GM21825 (cell line): ENCODE results near the gene SGCD.
"Not testable (repeated sequence)": the region's sequence is repeated elsewhere in the genome, so short reads cannot be mapped to it uniquely, and the experiment has no call there.

Experiments used
- ATAC-seq: cut with Tn5 transposase; IDR thresholded peaks from one replicate; pipeline ENCODE4 v1.9.1; 2021; ENCODE audit warnings: mild to moderate bottlenecking, moderate library complexity; ENCODE audit not compliant: unreplicated experiment

The SGCD gene

DNA sequence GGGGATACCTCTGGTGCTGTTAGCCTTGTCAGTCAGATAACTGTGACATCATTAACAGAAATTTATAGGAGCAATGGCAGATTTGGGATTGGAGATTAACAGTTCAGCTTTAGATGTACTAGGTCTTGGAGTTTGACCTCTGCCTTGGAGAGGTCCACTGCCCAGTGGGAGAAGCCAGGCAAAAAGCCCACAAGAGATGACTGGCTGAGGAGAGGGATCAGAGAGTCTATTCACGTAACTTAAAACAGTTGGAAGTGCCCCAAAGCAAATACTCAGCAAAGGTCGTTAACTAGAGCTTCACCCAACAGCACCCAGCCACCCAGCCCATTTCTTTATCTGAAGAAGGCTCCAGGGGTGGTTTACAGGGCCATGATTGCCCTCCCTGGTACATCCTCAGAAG is 290.5 kb downstream of the SGCD start:
- no peak for ATAC-seq

- ATAC-seq: no peak
Observed at GRCh38 chr5:156618601-156619000, 291.6 kb downstream of the SGCD start.

DNA sequence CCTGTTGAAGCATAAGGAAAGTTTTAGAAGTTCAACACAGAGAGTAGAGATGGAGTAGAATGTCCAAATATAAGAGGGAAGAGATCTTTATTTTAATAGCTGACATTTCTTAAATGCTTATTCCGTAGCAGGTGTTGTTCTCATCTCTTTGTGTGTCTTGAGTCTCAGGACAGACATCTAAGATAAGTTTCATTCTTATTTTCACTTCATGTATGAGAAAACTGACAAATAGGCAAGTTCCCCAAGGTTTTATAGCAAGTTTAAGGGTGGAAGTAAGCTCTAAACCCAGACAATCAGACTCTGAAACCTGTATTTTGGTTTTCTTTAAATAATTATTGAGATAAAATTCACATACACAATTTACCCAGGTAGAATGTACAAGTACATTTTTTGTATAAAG is 294.8 kb downstream of the SGCD start:
- no peak for ATAC-seq

- ATAC-seq: no peak
Observed at GRCh38 chr5:156623381-156624040, 296.5 kb downstream of the SGCD start.

DNA sequence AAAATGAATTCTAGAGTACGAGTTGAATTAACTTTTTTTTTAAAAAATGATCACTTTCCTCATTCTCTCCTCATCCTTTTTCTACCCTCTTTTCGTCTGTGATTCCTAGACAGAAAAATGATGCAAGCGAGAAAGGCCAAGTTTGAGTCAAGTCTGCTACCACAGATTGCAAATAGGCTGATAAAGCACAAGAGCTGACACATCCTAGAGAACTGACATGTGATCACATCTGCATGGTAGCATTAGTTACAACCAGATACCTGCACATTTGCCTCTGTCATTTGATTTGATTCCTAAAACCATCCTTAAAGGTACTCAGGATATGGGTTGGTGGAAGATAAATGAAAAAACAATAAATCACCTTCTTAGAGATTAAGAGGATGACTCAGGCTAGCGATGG is 297.7 kb downstream of the SGCD start:
- ATAC-seq: no peak

DNA sequence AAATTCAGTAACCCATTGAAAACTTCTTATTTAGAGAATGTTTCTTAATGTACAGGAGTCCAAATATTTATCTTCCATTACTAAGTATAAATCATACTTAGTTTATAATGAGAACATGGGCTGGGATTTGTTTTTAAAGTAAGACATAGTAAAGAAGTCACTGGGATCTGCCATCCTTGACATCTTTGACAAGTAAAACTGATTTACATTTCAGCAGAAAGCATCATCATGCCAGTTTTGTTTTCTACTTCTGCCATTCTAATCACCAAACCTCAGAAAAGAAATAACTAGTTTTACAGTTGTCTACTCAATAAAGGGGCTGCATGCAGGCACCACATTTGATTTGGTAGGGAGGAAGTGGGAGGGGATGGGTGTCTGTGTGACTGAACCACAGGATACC is 301.5 kb downstream of the SGCD start:
- ATAC-seq: no peak

GRCh38 chr5:156631005-156631404 is 304.0 kb downstream of the SGCD start:
- ATAC-seq: no peak

DNA sequence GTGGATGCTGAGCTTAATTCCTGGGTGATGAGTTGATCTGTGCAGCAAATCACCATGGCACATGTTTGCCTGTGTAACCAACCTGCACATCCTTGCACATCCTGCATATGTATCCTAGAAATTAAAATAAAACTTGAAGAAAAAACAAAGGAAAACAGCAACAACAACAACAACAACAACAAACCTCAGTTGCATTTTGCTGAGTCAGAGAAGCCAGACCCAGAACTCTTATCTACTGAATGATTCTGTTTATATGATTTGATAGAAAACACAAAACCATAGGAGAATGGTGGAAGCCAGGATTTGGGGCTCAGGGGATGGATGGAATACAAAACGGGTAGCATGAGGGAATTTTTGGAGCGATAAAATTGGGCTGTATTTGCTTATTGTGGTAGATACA is 307.3 kb downstream of the SGCD start:
- ATAC-seq: no peak

DNA sequence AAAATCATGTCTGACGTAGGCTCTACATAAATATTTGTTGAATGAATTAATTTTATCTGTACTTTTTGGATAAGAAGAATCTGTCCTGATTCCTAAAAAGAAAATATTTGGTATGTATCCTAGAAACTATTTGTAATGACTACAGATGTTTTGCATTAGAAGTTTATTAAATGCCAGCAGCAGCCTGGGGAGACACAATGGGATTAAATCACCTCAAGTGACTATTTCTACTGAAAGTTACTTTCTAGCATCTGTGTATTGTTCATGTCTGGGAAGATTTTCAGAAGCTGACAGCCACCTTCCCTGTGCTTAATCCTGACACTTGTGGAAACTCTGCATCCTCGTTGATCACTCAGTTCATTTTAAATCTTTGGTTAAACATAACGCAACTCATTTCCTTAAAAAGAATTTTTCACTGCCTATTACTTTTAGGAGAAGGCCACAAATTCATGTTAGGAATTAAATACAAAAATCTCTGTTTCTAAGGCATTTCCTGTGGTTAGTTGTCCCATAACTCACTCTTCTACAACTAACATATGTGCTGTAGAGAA is 313.8 kb downstream of the SGCD start:
- no peak for ATAC-seq

- no peak for ATAC-seq
Observed at GRCh38 chr5:156641686-156642085, 314.7 kb downstream of the SGCD start.

DNA sequence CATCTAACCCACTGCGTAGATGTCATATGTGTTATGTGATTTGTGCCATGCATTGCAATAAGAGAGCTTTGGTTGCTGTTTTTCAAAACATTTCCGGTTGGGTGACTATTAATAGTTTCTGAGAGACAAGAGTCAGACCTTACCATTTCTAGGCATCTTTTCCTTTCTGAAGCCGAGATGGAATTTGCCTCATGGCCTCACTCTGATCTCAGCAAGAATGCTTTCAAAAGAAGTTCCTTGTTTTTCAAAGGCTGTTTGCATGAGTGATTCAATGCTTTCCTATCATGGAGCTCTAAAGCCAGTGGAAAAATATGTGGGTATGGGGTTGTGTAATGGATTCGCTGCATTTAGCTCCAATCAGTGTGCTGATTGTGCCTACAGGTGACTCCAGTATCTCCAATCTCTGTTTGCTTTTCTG is 320.1 kb downstream of the SGCD start:
- no peak for ATAC-seq

- no peak for ATAC-seq
Observed at GRCh38 chr5:156654444-156654843, 327.5 kb downstream of the SGCD start.

DNA sequence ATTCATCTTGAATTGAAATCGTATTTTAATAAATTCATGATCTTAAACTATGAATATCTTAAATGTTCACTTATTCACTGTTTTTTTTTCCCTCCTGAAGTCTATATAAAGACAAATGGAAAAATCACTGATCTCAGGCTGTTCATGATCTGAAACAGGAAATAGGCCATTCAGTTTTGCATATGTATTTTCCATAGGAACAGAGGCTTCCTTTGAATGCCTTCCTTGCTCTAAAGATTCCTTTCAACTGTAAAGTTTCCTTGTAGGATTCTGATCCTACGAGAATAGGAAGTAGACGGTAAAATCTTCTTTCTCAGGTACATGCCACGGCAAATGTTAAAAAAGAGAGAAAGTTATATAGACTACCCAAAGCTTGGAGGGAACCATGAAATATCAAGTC is 328.8 kb downstream of the SGCD start:
- no peak for ATAC-seq

GRCh38 chr5:156664832-156665231 is 337.9 kb downstream of the SGCD start:
- not testable (repeated sequence) for ATAC-seq

DNA sequence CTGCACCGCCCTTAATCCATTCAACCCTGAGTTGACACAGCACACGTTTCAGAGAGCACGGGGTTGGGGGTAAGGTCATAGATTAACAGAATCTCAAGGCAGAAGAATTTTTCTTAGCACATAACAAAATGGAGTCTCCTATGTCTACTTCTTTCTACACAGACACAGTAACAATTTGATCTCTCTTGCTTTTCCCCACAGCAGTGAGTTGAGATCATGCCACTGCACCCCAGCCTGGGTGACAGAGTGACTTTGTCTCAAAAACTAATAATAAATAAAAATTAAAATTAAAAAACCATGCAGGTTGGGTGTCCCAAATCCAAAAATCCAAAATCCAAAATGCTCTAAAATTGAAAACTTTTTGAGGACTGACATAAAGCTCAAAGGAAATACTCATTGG is 339.7 kb downstream of the SGCD start:
- ATAC-seq: not testable (repeated sequence)

DNA sequence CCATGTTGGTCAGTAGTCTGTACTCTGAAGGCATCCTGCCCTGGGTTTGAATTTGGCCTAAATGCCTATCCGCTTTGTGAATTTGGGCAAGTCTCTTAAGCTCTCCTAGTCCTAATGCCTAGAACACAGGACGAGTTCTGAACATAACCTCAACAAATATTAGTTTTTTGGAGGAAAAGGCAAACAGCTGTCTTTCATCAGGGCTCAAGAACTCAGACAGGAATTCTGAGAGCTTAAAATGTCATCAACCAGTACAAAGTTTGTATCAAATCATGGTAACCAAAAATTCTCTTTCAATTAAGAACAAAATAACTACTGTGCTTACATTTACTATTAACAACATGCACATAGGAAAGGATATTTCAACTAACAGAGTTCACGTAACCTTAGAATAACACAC is 340.7 kb downstream of the SGCD start:
- no peak for ATAC-seq

GRCh38 chr5:156669416-156669815 is 342.5 kb downstream of the SGCD start:
- ATAC-seq: no peak

DNA sequence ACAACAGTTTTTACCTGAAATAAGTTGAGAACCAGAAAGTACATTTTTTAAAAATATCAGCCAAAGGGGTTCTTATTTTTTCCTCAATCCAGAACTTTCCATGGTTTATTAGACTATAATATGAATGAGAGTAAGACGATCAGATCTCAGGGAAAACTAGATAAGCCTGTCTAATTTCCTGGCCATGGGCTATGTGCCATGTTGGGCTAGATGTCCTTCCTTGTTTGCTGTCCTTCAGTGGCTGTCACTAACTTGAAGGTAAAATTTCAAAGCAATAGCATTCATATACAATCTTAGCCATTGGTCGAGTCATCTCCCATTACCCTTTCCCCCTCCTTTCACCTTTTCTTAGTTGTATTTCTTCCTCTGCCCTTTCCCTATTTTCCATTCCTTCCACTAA is 343.7 kb downstream of the SGCD start:
- ATAC-seq: no peak

- ATAC-seq: no peak
Observed at GRCh38 chr5:156675395-156675794, 348.4 kb downstream of the SGCD start.

- no peak for ATAC-seq
Observed at GRCh38 chr5:156677963-156678362, 351.0 kb downstream of the SGCD start.

DNA sequence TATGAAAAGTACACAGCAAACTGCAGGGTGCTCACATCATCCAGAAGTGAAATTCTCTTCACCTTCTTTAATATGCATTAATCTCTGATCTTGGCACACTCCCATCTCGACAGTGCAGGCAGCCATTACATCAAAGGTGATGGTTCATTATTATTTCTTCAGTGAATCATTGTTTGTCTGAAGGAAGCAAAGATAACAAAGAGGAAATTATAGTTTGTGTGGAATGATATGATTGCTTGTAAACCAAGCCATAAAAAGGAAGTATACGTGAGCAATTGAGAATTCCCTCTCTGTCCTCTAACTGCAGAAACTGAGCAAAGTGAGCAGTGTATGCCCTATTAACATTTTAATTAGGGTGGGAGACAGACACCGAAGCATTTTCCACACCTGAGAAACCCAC is 351.5 kb downstream of the SGCD start:
- ATAC-seq: no peak

DNA sequence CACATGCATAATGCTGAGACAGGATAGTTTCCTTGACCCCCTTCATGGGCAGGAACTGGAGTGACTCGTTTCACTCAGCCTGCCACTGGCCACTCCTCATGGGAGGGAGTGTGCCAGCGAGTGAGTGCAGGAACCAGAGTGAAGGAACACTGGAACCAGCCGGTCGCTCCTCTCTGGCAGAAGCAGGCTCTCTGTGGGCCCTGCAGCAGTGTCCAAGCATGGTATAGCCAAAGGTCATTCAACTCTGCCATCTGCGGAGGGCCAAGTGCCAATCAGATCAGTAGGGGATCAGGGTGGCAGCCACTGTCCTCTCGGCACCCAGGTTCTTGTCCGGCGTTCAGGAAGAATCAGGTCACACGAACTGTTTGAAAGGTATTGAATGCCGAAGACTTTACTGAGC is 353.9 kb downstream of the SGCD start:
- no peak for ATAC-seq

GRCh38 chr5:156681265-156681664 is 354.3 kb downstream of the SGCD start:
- no peak for ATAC-seq
